GM23248 (cell line): Measurements from ENCODE around the gene FBN3.

Experiments
- EZH2 ChIP-seq: fragments of 200-600 bp; sonication (generic); IDR thresholded peaks from 2 replicates; pipeline ENCODE4 v1.6.1; 2018; ENCODE audit warnings: antibody characterized with exemption, mild to moderate bottlenecking; ENCODE audit not compliant: insufficient read depth, poor library complexity, severe bottlenecking
- EZH2phosphoT487 ChIP-seq: fragments of 200-600 bp; sonication (generic); IDR thresholded peaks from 2 replicates; pipeline ENCODE4 v1.6.1; 2018; ENCODE audit warnings: antibody characterized with exemption, moderate library complexity, mild to moderate bottlenecking, low read depth; ENCODE audit not compliant: insufficient read depth

GRCh38 chr19:8137425-8137824 is 12.0 kb downstream of the FBN3 start:
- TF ChIP-seq EZH2: no peak
- no peak for TF ChIP-seq EZH2phosphoT487
